Measurements from ENCODE around the gene CYP2A6.
"Not testable (repeated sequence)": the region's sequence is repeated elsewhere in the genome, so short reads cannot be mapped to it uniquely, and the experiment has no call there.

DNA sequence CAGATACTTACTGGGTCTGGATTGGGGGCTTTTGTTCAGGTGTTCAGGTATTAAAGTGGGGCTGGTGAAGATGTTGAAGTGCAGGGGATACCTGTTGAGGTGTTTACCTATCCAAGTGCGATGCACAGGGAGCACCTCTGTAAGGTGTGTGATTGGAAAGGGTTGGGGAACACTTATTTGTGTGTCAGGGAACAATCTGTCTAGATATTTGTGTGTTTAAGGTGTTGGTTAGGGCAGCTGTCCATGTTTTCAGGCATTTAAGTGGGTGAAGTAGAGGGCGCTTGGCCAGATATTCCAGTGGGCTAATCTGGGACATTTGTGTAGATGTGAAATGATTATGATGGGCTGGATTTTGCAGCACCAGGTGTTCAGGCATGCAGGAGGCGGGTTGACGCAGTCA, 29.1 kb upstream of the CYP2A6 start:
- TF ChIP-seq, protein P1, sequence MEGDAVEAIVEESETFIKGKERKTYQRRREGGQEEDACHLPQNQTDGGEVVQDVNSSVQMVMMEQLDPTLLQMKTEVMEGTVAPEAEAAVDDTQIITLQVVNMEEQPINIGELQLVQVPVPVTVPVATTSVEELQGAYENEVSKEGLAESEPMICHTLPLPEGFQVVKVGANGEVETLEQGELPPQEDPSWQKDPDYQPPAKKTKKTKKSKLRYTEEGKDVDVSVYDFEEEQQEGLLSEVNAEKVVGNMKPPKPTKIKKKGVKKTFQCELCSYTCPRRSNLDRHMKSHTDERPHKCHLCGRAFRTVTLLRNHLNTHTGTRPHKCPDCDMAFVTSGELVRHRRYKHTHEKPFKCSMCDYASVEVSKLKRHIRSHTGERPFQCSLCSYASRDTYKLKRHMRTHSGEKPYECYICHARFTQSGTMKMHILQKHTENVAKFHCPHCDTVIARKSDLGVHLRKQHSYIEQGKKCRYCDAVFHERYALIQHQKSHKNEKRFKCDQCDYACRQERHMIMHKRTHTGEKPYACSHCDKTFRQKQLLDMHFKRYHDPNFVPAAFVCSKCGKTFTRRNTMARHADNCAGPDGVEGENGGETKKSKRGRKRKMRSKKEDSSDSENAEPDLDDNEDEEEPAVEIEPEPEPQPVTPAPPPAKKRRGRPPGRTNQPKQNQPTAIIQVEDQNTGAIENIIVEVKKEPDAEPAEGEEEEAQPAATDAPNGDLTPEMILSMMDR (IDR thresholded peaks at IDR 0.05 in 8 of 11, conservative IDR thresholded peaks at IDR 0.05 in 3 of 11) = not testable (repeated sequence)
- not testable (repeated sequence) for TF ChIP-seq POLR2A, POLR2AphosphoS5 (IDR thresholded peaks at IDR 0.05)
